Stimulated activated naive CD4-positive, alpha-beta T cell treated with Interleukin-2 at 50 U/mL for 16 hours (primary cell): ENCODE data around the gene FNTB.
"Not testable (repeated sequence)": the region's sequence is repeated elsewhere in the genome, so short reads cannot be mapped to it uniquely, and the experiment has no call there.

Experiments used
- DNase-seq: peaks from one replicate; lab custom pipeline; 2025; lab: John Stamatoyannopoulos, UW

Gene FNTB

DNA sequence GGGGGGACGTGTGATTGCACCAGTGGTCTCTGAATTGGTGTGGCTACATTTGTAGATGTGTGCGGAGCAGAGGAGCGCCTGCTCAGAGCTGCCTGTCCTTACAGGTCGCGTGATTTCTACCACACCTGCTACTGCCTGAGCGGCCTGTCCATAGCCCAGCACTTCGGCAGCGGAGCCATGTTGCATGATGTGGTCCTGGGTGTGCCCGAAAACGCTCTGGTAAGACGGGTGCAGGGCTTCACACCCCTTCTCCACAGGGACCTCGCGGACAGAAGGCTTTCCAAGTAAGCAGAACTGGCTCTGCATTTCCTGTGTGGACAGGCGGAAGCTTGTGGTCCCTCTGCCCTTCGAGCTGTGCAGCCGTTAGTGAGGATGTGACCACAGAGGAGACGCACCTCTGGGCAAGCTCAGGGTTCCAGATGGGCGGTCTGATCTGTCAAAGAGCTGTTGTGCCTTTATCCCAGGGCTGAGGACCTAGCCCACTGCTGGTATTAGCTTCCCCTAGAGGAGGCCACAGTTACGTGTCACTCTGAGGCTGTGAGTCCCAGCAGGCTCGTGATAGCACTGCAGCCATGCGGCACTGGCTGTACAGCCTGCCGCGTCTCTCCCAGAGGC lies 67.9 kb downstream of the FNTB start:
- no peak for DNase-seq

DNA sequence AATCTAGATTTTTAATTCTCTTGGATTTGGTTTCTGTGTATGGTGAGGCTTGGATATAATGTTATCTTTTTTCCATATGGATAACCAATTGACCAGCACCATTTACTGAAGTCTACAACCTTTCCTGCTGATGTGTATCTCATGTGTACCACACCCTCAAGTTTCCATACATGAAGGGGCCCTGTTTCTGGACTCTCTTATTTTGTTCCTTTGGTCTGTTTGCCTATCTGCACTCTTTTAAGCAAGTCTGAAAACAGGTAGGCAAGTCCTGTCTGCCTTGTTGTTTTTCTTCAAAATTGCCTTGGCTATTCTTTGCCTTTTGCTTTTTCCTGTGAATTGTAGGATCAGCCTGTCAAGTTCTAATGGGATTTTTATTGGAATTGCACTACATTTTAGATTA lies 71.0 kb downstream of the FNTB start:
- no peak for DNase-seq

DNA sequence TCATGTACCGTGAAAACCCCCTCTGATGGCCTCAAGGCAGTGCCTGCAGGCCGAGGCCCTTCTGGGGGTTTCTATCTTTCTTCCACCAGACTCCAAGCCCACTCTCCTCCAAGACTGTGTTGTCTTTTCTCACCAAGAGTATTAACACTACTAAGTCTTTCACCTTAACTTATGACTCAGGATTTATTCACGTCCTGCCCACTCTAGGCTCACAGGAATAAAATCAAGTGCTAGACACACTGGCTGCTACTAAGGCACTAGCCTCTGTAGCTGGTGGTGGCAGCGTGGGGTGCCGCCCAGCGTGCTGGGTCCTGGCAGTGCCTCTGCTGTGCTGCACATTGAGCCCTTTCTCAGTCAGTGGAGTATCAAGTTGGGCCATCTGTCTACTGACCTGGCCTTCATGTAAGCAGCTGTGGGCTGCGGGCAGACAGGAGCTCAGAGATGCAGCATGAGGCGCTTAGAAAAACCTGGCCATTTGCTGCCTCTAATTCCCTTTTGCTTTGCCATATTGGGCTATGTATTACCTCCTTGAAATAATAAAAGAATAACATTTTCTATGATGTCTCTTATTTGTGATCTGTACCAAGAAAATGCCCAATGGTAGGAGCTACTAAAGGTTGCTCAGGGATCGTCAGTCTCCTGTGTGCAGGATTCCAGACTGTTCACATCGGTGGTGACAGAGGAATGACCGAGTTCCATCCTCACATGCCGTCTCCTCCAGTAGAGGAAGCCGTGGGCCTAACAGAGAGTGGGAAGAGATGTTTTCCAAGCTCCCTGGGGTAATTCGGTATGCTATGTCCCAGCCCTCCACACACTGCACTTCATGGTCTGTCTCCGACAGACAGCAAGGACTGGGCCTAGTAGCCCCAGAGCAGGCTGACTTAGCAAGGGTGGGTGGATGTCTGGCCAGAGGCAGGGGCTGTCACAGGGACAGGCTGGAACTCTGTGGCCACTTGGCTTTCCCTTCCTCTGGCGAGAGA lies 75.7 kb downstream of the FNTB start:
- no peak for DNase-seq

DNA sequence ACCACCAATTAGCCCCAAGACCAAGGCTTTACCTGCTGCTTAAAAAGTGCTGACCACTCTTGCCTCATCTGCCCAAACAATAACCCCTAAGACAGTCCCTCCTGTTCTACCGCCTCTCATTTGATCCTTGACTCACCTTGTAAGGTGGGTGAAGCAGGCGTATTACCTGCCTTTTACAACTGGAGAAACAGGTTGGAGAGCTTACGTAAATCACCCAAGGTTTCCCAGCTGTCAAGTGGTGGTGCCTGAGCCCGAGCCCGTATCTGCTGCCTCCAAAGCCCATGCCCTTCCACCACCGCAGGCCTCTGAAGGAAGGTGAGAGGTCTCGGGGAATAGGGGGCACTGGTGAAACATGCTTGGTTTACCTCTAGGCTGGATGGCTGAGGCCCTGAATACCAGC lies 79.0 kb downstream of the FNTB start:
- DNase-seq, result no peak

DNA sequence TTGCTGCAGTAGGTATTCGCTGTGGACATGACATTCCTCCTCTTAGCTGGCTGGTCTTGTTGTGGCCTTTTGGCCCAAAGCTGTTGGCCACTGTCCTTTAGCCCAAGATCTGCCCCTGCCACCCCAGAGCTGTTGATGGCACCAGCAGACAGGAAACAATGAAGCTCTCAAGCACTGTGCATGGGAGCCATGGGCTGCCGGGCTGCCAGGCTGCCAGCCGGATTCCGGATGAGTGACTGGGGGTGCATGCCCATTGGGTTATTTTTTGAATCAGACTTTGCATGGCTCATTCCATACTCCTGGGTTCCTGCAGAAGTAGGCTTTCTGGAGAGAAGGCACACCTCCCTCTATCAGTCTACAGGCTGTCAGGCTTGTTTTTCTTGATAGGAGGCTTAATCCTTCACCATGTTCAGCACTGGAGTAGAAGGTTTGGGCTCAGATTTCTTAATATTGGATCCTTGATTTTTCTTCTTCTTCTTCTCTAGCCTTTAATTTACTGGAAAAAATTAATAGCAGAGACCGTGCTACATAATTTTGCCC lies 83.2 kb downstream of the FNTB start:
- DNase-seq, result no peak

DNA sequence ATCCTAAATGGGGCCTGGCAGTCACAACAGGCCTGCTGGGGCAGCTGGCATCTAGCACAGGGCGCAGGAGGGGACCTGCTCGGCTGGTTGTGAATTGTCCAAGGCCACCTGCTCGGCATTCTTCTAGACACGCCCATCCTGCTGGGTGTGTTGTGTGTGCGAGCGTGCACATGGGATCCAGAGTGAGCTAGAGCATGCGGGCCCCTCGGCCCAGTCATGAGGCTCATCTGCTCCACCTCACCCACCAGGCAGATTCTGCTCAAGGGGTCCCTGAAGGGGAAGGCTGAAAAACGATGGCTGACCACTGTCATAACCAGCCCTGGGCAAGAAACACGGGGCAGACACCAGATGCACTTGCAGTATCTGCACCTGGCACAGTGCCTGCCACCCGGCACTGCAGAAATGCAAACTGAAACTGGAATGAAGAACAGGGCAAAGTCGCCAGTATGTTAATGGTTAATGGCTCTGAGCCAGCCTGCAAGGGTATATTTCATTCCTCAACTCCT lies 83.8 kb downstream of the FNTB start:
- DNase-seq, result no peak

DNA sequence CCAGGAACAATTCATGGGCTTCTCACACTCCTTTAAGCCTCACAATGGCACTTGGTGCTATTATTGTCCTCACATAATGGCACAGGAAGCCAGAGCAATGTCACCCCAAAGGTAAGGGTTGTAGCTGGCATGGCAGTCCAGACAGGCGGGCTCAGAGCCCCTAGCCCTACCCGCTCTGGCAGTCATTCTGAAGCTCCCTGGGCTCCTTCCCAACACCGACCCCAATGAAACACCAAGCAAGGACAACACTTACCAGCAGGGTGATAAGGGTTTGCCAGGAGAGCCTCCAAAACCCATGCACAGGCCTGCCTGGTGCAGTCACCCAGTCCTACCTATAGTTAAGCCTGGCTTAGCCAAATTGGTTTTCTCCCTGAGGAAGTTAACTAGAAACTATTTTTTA lies 84.8 kb downstream of the FNTB start:
- DNase-seq, result no peak

DNA sequence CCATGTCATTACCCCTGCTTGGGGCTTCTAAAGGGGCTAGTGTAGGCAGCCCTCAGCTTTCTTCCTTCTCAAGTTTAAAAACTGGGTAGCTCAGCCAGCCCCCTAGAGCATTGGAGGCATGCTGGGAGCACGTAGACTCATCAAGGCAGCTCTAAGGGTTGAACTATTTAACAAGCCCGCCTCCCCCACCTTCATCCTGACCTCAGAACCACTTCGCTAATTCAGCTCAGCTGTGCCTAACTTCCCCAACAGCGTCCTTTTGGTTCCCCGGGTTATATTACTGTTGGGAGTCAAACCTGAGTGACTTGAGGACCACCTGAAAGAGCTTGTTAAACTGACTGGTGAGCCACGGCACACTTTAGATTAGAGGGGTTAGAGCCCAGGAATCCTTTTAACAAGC lies 85.6 kb downstream of the FNTB start:
- DNase-seq, result no peak

DNA sequence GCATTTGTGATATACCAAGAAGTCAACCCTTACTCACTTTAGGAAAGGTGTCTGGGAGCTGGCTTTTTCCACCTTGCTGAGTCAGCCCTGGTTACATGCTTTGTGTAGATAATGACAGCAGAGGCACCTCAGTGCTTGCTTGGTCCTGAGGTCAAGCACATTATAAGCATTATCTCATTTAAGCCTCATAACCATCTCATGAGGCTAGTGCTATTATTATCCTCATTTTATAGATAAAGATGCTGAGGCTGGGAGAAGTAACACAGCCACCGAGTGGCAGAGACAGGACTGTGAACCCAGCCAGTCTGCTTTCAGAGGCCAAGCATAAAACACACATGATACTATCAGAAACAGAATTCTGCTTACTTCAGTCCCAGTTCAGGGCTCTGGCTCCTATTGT lies 86.2 kb downstream of the FNTB start:
- no peak for DNase-seq

DNA sequence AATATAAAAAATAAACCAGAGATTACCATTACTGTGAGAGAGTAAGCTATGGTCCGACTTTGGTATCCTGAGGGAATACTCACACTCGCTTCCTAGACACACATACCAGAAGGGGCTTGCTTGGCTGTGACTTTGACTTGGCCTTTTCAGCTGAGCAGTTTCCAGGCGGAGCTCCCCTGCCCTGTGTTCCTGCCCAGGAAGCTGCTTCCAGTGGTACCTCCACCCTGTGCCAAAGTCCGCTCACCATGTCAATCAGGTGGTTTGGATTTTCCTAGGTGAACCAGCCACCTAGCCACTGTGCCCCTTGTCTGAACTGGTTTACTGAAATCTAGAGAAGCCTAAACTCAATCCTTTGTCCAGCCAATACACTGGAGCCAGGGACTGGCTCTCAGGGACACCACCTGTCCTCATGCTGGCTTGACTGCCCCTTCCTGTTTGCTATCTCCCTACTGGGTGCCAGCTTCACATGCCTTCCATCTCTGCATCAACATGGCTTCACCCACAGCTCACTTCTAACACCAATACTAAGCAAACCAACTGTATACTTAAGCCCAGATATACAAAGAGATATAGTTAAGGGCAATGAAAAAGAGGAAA lies 87.0 kb downstream of the FNTB start:
- no peak for DNase-seq

DNA sequence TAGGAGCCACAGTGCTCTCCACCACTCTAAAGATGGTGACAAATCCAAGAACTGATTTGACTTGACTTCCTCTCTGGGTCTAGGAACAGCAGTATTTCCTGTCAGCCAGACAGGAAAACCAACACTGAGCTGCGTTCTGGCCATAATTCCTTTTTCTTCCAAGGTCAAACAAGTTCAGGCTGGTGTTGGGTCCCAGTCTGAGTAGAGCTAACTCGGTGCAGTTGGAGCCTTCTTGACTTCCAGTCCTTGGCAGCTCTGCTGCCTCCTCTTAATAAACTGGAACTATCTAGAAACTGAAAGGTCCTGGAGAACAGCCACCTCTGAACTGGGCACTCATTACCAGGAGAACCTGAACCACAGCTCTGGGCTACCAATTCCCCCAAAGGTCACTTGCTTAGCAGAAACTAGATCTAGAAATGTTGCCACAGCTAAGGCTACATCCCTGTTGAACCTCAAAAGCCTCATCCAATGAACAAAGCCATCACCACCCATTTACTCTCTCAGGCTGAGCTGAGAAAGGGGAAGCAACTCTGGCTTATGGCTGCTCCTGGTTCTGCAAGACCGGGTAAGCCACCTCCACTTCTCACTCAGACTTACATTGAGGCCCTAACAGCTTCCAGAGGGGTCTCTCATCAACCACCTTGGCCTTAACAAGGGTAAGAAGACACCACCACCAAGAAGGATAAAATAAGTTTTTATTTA lies 87.9 kb downstream of the FNTB start:
- no peak for DNase-seq

DNA sequence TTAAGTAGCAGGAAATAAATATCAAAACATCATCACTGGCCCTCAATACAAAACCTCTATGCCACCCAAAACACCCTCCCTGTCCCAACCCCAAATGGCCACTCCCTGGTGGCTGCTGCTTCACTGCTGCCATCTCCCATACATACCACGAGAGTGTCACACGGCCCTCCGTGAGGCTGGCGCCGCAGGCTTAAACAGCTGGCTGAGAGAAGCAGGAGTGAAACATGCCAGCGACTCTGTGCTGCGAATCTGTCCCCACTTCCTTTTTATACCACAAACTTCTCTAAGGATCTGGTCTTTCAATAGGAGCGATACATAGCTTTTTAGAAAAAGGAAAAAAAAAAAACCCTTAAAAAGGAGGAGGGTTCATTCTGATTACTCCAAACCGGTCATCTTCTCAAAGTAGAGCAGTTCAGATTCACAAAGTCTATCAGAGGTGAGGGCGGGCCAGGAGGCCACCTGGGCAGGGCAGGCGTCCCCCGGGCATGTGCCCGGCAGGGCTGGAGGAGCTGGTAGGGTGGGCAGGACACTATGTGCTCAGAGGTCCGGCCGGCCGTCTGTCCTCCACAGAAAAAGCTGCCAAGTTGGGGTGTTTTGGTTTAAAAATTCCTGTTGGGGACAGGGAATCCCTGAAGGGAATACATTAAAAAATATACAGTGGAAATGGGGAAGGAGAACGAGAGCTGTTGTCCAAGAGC lies 89.1 kb downstream of the FNTB start:
- no peak for DNase-seq

DNA sequence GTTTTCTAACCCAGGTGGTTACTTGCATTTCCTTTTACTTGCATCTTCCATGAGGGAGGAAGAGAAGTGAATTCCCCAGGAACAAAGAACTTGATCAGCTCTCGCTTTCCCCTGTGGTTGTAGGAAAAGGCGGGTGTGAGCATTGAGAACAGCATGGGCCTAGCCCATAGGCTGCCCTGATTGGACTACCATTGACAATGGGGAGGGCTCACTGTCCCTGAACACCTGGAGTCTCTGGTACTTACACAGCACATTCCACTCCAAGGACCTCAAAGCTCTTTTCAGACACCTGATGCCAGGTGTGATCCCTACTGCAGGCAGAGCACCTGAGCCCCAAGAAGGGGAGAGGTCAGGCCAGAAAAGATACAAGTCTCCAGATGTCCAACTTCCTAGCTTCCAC lies 90.6 kb downstream of the FNTB start:
- no peak for DNase-seq

DNA sequence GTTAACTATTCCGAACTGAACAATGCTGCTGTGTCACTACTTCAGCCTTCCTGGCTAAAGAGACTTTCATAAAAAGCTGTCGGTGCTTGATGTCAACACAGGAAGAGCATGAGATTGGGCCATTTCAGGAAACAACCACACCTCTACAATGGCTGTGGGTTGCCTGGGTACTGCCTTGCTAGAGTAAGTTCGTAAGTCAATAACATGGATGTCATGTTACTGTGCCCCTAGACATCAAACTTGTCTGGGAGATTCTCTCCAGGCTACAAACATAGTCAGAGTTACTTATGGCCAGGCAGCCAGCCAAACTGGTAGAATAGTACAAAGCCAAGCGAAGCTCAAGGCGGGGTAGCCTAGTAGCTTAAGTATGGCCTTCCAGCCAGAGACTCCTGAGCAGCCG lies 92.5 kb downstream of the FNTB start:
- DNase-seq, result no peak

DNA sequence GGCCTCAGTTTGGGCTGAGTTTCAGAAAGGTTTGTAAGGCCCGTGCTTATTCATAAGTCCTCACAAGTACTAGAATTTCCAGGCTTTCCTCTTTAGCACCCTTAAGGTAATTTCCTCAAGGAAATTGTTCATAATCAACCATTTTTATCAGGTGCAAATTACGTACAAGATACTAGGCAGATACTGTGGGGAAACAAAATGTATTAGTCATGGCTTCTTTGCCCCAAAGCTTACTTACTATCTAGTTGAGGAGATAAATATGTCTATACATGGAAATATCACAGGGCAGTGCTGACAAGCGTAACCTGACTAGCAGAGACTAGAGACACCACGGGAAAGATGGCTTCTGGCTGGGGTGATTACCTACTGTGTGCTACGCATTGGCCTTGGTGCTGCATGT lies 93.1 kb downstream of the FNTB start:
- no peak for DNase-seq

DNA sequence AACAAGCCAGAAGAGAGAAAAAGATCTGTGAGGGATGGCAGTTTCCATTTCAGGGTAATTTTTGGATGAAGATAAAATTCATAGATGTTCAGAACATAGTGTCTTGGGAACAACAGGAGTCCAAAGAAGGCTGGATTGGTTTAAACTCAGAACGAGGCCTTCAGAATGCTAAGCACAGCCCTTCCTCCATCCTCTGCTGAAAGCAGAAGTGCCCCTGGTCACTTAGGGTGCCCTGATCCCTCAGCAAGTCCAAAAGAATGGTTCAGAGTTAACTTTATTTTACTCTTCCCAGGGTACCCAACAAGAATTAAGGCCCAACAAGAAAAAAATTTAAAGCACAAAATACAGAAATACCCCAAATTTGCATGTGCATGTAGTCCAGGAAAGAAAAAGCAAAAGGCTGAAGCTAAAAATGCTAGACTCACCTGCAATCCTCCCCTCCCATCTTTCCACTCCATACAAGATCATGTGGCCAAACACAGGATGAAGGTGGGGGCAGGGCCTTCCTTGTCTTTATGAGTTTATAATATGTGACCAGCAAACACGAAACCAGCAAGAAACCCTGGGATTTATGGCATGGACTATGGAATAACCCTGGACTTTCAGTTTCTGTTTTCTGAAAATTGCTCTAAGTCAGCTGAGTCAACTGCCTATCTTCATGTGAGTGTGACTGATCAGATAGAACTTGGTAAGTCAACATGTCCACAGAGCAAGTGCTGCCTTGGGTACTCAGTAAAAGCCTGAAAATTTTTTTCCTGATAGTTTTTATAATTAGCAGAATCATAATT lies 94.5 kb downstream of the FNTB start:
- DNase-seq, result no peak

DNA sequence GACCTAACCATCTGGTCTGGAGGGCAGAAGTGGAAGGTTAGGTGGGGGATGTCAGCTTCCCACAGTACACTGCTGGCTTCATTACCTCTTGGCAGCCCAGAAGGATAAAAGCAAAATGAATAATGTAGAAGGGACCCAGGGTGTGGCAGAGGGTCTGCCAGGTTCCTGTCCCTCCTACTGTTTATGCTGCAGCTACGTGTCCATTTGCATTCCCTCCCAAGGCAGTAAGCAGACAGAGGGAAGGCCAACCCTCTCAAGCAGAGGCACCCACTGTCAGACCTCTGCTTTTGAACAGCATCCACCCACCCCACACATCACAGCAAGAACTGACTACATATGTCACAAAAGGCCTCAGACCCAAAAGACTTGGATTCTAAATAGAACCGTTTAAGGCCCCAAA lies 96.2 kb downstream of the FNTB start:
- no peak for DNase-seq

DNA sequence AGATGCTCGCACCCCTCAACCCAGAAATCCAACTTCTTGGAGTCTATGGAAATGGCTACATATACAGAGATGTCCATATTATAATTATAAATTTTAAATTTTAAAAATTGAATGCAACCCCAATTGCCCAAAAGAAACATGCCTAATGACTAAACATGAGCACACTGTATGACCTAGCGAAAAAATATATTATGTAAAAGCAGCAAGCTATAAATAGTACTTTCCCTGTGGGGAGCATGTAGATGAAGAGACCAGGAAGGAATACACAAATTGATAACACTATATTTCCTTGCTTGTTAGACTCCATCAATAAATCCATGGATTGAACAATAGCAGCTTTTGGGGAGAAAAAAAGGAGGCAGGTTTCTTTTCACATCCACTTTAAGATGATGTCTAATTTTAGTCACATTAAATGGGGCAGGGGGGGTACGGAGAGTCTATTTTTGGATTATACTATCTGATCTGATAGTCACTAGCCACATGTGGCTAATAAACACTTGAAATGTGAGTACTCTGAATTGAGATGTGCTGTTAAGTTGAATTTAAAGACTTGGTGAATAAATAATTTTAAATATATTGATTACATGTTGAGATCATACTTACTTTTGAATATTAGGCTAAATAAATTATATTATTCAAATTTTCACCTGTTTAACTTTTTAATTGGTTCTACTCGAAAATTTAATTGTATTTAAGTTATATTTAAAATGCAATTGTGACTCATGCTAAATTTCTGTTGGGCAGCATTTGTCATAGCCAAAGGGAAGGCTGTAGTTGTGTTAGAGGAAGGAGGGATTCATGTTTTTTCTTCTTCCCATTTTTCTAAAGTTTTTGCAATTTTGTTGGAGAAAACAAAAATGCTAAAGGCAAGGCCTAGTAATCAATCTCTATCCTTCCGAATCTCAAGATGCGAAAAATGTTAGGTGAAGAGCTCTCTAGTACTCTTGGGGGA lies 98.1 kb downstream of the FNTB start:
- no peak for DNase-seq

DNA sequence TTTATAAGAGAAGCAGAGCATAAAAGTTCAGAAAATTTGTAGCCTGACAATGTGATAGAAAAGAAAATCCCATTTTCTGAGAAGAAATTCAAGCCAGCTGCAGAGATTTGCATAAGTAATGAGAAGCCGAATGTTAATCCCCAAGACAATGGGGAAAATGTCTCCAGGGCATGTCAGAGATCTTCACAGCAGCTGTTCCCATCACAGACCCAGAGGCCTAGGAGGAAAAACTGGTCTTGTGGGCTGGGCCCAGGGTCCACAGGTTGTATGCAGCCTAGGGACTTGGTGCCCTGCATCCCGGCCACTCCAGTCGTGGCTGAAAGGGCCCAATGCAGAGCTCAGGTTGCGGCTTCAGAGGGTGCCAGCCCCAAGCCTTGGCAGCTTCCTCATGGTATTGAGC lies 100.0 kb downstream of the FNTB start:
- DNase-seq, result not testable (repeated sequence)
